Gastrocnemius medialis (tissue), 4 donors: ENCODE measurements around the gene FHL3.

Experiments
- CTCF ChIP-seq, 5 experiments: fragments of 450-650 bp in 3 of 5; fragments of 200-600 bp in 2 of 5; sonication (generic) in 2 of 5; IDR thresholded peaks in 4 of 5; conservative IDR thresholded peaks in 1 of 5; 1 replicate in 4 of 5; 2 replicates in 1 of 5; pipeline ENCODE4 v1.5.1; 2016 to 2019; ENCODE audit warnings: antibody characterized with exemption in 5 of 5, mild to moderate bottlenecking in 3 of 5, moderate library complexity in 3 of 5
- POLR2A ChIP-seq, 2 donors: fragments of 450-650 bp; IDR thresholded peaks; one replicate each; pipeline ENCODE4 v1.6.1; 2017; ENCODE audit warnings: antibody characterized with exemption in 2 of 2, mild to moderate bottlenecking in 2 of 2, moderate library complexity in 2 of 2

DNA sequence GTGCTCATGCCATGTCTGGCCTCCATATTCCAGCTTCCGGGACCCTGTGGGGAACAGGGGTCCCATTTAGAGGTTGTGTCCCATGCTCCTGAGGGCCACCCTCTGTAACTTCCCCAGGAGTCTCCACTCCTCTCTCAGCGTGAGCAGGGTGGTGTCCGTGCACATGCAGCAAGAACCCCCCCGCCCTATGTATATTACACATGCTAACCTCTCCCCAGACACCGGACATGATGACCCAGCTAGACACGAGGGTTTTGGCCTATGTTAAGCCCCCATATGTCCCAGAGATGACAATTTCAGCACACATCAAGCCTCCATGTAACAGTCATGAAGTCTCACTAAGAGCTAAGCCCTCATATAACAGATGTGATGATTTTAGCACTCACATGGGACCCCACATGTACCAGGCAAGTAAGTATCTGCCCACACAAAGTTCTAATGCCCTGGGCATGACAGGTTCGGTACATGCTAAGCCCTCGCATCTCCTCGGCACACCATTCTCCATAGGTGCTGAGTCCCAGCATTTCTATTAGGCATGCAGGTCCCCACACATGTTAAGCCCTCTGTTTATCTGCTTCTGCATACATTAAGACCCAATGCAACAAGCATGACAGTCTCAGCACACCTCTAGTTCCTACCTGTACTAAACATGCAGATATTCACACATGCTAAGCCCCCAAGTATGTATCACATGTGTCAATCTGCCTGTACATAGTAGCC is 7.1 kb downstream of the FHL3 start:
- no peak for TF ChIP-seq CTCF (IDR thresholded peaks at IDR 0.05 in 4 of 5, conservative IDR thresholded peaks at IDR 0.05 in 1 of 5)
- no peak for TF ChIP-seq POLR2A (IDR thresholded peaks at IDR 0.05)
